ENCODE data around the gene DFFB.
A peak's percentile ranks its signal among the peaks of the same experiment; 100 is the strongest.

Gene DFFB

GRCh38 chr1:3893190-3893589 is 35.9 kb downstream of the DFFB start:
- Mint-ChIP-seq H3K9me3 (peaks cover 4% of the 10 kb centered on the region), H3K4me1 (ENCODE audit: low read depth) (peaks cover 46% of the 10 kb centered on the region), H3K27ac (no peak overlapping the region), H3K4me3 (no peak overlapping the region), H3K27me3 (no peaks in the 10 kb centered on the region), H3K36me3 (ENCODE audit: low read depth) (peaks cover 53% of the 10 kb centered on the region)

- Mint-ChIP-seq H3K36me3 (ENCODE audit: low read depth) (peaks cover 48% of the 10 kb centered on the region), H3K9me3 (peaks cover 4% of the 10 kb centered on the region), H3K4me3 (no peak overlapping the region), H3K27ac (no peak overlapping the region), H3K27me3 (no peaks in the 10 kb centered on the region), H3K4me1 (ENCODE audit: low read depth) (peaks cover 56% of the 10 kb centered on the region)
Measured at GRCh38 chr1:3894626-3895278, 37.5 kb downstream of the DFFB start.

- Mint-ChIP-seq H3K27ac (no peak overlapping the region), H3K4me3 (no peak overlapping the region), H3K9me3 (peaks cover 4% of the 10 kb centered on the region), H3K27me3 (no peaks in the 10 kb centered on the region), H3K36me3 (ENCODE audit: low read depth) (peaks cover 42% of the 10 kb centered on the region), H3K4me1 (ENCODE audit: low read depth) (peaks cover 50% of the 10 kb centered on the region)
Measured at GRCh38 chr1:3895279-3895950, 38.1 kb downstream of the DFFB start.

- Mint-ChIP-seq H3K36me3 (ENCODE audit: low read depth) (peaks cover 36% of the 10 kb centered on the region), H3K4me3 (no peak overlapping the region), H3K27ac (no peak overlapping the region), H3K27me3 (no peaks in the 10 kb centered on the region), H3K9me3 (peaks cover 4% of the 10 kb centered on the region), H3K4me1 (ENCODE audit: low read depth) (peaks cover 44% of the 10 kb centered on the region)
Measured at GRCh38 chr1:3895951-3896325, 38.7 kb downstream of the DFFB start.

- peaks cover 36% of the 10 kb centered on the region for H3K36me3 Mint-ChIP-seq (ENCODE audit: low read depth)
- no peak overlapping the region for H3K4me3 Mint-ChIP-seq
- H3K27ac Mint-ChIP-seq = no peak overlapping the region
- H3K9me3 Mint-ChIP-seq = peaks cover 4% of the 10 kb centered on the region
- H3K27me3 Mint-ChIP-seq = no peaks in the 10 kb centered on the region
- H3K4me1 Mint-ChIP-seq (ENCODE audit: low read depth) = peaks cover 40% of the 10 kb centered on the region
Measured at GRCh38 chr1:3896396-3897000, 39.2 kb downstream of the DFFB start.

GRCh38 chr1:3898475-3898735 is 41.1 kb downstream of the DFFB start:
- no peaks in the 10 kb centered on the region for H3K27me3 Mint-ChIP-seq
- H3K27ac Mint-ChIP-seq = no peak overlapping the region
- H3K4me1 Mint-ChIP-seq (ENCODE audit: low read depth) = peaks cover 47% of the 10 kb centered on the region
- peaks cover 28% of the 10 kb centered on the region for H3K36me3 Mint-ChIP-seq (ENCODE audit: low read depth)
- peak overlapping the region; percentile 90 for H3K4me3 Mint-ChIP-seq
- H3K9me3 Mint-ChIP-seq = peaks cover 4% of the 10 kb centered on the region

GRCh38 chr1:3898994-3899753 is 41.9 kb downstream of the DFFB start:
- Mint-ChIP-seq H3K9me3 (peaks cover 4% of the 10 kb centered on the region), H3K4me1 (ENCODE audit: low read depth) (peaks cover 51% of the 10 kb centered on the region), H3K27ac (peak overlapping the region; percentile 76), H3K36me3 (ENCODE audit: low read depth) (peaks cover 25% of the 10 kb centered on the region), H3K27me3 (no peaks in the 10 kb centered on the region), H3K4me3 (peak overlapping the region; percentile 90)

GRCh38 chr1:3899754-3900149 is 42.5 kb downstream of the DFFB start:
- H3K4me3 Mint-ChIP-seq = peak overlapping the region; percentile 90
- peaks cover 51% of the 10 kb centered on the region for H3K4me1 Mint-ChIP-seq (ENCODE audit: low read depth)
- H3K9me3 Mint-ChIP-seq = peaks cover 4% of the 10 kb centered on the region
- H3K36me3 Mint-ChIP-seq (ENCODE audit: low read depth) = peaks cover 25% of the 10 kb centered on the region
- H3K27ac Mint-ChIP-seq = peak overlapping the region; percentile 95
- no peaks in the 10 kb centered on the region for H3K27me3 Mint-ChIP-seq

- Mint-ChIP-seq H3K36me3 (ENCODE audit: low read depth) (peaks cover 25% of the 10 kb centered on the region), H3K27ac (peak within 1 kb of the TSS; percentile 95), H3K27me3 (no peaks in the 10 kb centered on the region), H3K4me3 (peak within 1 kb of the TSS; percentile 90), H3K9me3 (peaks cover 4% of the 10 kb centered on the region), H3K4me1 (ENCODE audit: low read depth) (peaks cover 51% of the 10 kb centered on the region)
Measured at GRCh38 chr1:3900150-3900968, 43.1 kb downstream of the DFFB start, which contains the start of gene C1orf174. C1orf174 (minus strand) TSS chr1:3900272; CDS start chr1:3900186, 86 bp downstream.

GRCh38 chr1:3900969-3901529 is 43.8 kb downstream of the DFFB start:
- Mint-ChIP-seq H3K4me3 (peak overlapping the region; percentile 90), H3K27ac (peak overlapping the region; percentile 95), H3K9me3 (peaks cover 4% of the 10 kb centered on the region), H3K36me3 (ENCODE audit: low read depth) (peaks cover 22% of the 10 kb centered on the region), H3K4me1 (ENCODE audit: low read depth) (peaks cover 51% of the 10 kb centered on the region), H3K27me3 (no peaks in the 10 kb centered on the region)

- H3K4me1 Mint-ChIP-seq (ENCODE audit: low read depth) = peaks cover 44% of the 10 kb centered on the region
- H3K4me3 Mint-ChIP-seq = peak overlapping the region; percentile 90
- H3K36me3 Mint-ChIP-seq (ENCODE audit: low read depth) = peaks cover 15% of the 10 kb centered on the region
- H3K9me3 Mint-ChIP-seq = peaks cover 3% of the 10 kb centered on the region
- H3K27me3 Mint-ChIP-seq = no peaks in the 10 kb centered on the region
- H3K27ac Mint-ChIP-seq = peak overlapping the region; percentile 65
Measured at GRCh38 chr1:3902111-3902511, 44.8 kb downstream of the DFFB start.

- Mint-ChIP-seq H3K9me3 (no peaks in the 10 kb centered on the region), H3K4me1 (ENCODE audit: low read depth) (peaks cover 40% of the 10 kb centered on the region), H3K4me3 (peak overlapping the region; percentile 37), H3K36me3 (ENCODE audit: low read depth) (peaks cover 11% of the 10 kb centered on the region), H3K27ac (peak overlapping the region; percentile 65), H3K27me3 (no peaks in the 10 kb centered on the region)
Measured at GRCh38 chr1:3902571-3903091, 45.4 kb downstream of the DFFB start.

- Mint-ChIP-seq H3K4me1 (ENCODE audit: low read depth) (peaks cover 33% of the 10 kb centered on the region), H3K9me3 (no peaks in the 10 kb centered on the region), H3K4me3 (peak overlapping the region; percentile 28)
Measured at GRCh38 chr1:3903141-3904005, 46.1 kb downstream of the DFFB start.

More at GRCh38 chr1:3903141-3904005, 46.1 kb downstream of the DFFB start:
- Mint-ChIP-seq H3K36me3 (ENCODE audit: low read depth) (peaks cover 4% of the 10 kb centered on the region), H3K27me3 (no peaks in the 10 kb centered on the region), H3K27ac (peak overlapping the region; percentile 78)

Measured in stimulated activated naive CD8-positive, alpha-beta T cell treated with anti-CD3 and anti-CD28 coated beads, Interleukin-15, Interleukin-2, amounts not matched to agents 100 ng/mL and 50 ng/mL, for 24 hours (primary cell).